Thyroid gland (tissue), 4 donors: Measurements from ENCODE around the gene LACC1. TPM values are rescaled to one million over a fixed set of nuclear protein-coding genes. Genes with fewer than 3 reads are reported as not detected.

Source experiments
- DNase-seq, 2 donors: peaks; one replicate each; pipeline ENCODE4 v3.0.0-alpha.2; 2019
- H3K27ac ChIP-seq, 3 donors: fragments of 200-600 bp; sonication (generic); 1 replicate in 2 of 3; 2 replicates in 1 of 3; pipeline ENCODE4 v1.5.1; 2016 to 2019; ENCODE audit warnings: mild to moderate bottlenecking in 1 of 3, moderate library complexity in 1 of 3
- H3K27me3 ChIP-seq: fragments of 200-600 bp; sonication (generic); one replicate; pipeline ENCODE4 v1.5.1; 2019
- H3K36me3 ChIP-seq, 2 donors: fragments of 200-600 bp; sonication (generic); one replicate each; pipeline ENCODE4 v1.5.1; 2016 to 2019
- H3K4me1 ChIP-seq, 2 donors: fragments of 200-600 bp; sonication (generic); one replicate each; pipeline ENCODE4 v1.5.1; 2017 to 2019
- H3K4me3 ChIP-seq, 3 donors: fragments of 200-600 bp; sonication (generic); replicated peaks in 1 of 3; 1 replicate in 2 of 3; 2 replicates in 1 of 3; pipeline ENCODE4 v1.5.1; 2016; ENCODE audit warnings: mild to moderate bottlenecking in 1 of 3
- H3K9me3 ChIP-seq: fragments of 200-600 bp; sonication (generic); one replicate; pipeline ENCODE4 v1.5.1; 2017
- CTCF ChIP-seq, 6 experiments: fragments of 200-600 bp in 3 of 6; fragments of 450-650 bp in 3 of 6; sonication (generic) in 3 of 6; IDR thresholded peaks; one replicate each; pipeline ENCODE4 v1.5.1; 2016 to 2019; ENCODE audit warnings: antibody characterized with exemption in 6 of 6, mild to moderate bottlenecking in 2 of 6, inconsistent platforms in 1 of 6, moderate library complexity in 1 of 6
- POLR2A ChIP-seq, 2 donors: fragments of 450-650 bp; IDR thresholded peaks; one replicate each; pipeline ENCODE4 v1.6.1; 2017; ENCODE audit warnings: antibody characterized with exemption in 2 of 2, mild to moderate bottlenecking in 2 of 2, moderate library complexity in 1 of 2
- WGBS, 2 donors: methylation state at CpG; one replicate each; pipeline ENCODE4 v1.1.5; 2017; 5-methylcytosine and 5-hydroxymethylcytosine counted together
- intact Hi-C: fragments of 100-400 bp; cut with DNase I; formaldehyde crosslinking; loops from one replicate; pipeline ENCODE4 v1.15.1; 2023
- total RNA-seq, 4 donors: library from RNA; depleted of rRNA; stranded (reverse); fragments of >200 nt; gene quantifications; one replicate each; pipeline ENCODE4 v1.2.3, GENCODE V29; 2016

Gene LACC1
- total RNA-seq, 4 donors from 2014 or later = 4.2 to 13.2 (median 4.6) TPM

GRCh38 chr13:43864921-43865320 is 14.8 kb upstream of the LACC1 start:
- H3K27me3 ChIP-seq = no peaks in the 10 kb centered on the region
- 97 to 98% methylated on average over 4 of the region's 4 CpGs for WGBS, 2 donors
- TF ChIP-seq POLR2A (IDR thresholded peaks at IDR 0.05) (no peak), CTCF (IDR thresholded peaks at IDR 0.05) (no peak)
- intact Hi-C loops = no loop called here
- H3K36me3 ChIP-seq = no peaks in the 10 kb centered on the region
- no peak overlapping the region for H3K27ac ChIP-seq
- no peak for DNase-seq
- no peak overlapping the region for H3K4me3 ChIP-seq
- H3K9me3 ChIP-seq = no peaks in the 10 kb centered on the region
- H3K4me1 ChIP-seq = no peaks in the 10 kb centered on the region

GRCh38 chr13:43865892-43866291 is 13.8 kb upstream of the LACC1 start:
- WGBS, 2 donors = 91 to 94% methylated on average over 4 of the region's 4 CpGs

GRCh38 chr13:43872181-43872580 is 7.5 kb upstream of the LACC1 start:
- H3K36me3 ChIP-seq = no peaks in the 10 kb centered on the region
- intact Hi-C loops = no loop called here
- H3K4me1 ChIP-seq = no peaks in the 10 kb centered on the region
- 69 to 81% methylated on average over 1 of the region's 1 CpG for WGBS, 2 donors
- no peak overlapping the region for H3K27ac ChIP-seq
- H3K27me3 ChIP-seq = no peaks in the 10 kb centered on the region
- H3K9me3 ChIP-seq = no peaks in the 10 kb centered on the region
- no peak overlapping the region for H3K4me3 ChIP-seq
- no peak for DNase-seq
- no peak for TF ChIP-seq CTCF (IDR thresholded peaks at IDR 0.05)
- no peak for TF ChIP-seq POLR2A (IDR thresholded peaks at IDR 0.05)

More at GRCh38 chr13:43865892-43866291, 13.8 kb upstream of the LACC1 start:
- DNase-seq = no peak
- intact Hi-C loops = no loop called here
- Histone ChIP-seq H3K27ac (no peak overlapping the region), H3K9me3 (no peaks in the 10 kb centered on the region), H3K4me1 (no peaks in the 10 kb centered on the region), H3K4me3 (no peak overlapping the region), H3K36me3 (no peaks in the 10 kb centered on the region), H3K27me3 (no peaks in the 10 kb centered on the region)
- no peak for TF ChIP-seq CTCF (IDR thresholded peaks at IDR 0.05)
- TF ChIP-seq POLR2A (IDR thresholded peaks at IDR 0.05) = no peak

GRCh38 chr13:43874504-43875092 is 5.1 kb upstream of the LACC1 start:
- Histone ChIP-seq H3K9me3 (no peaks in the 10 kb centered on the region), H3K27ac (no peak overlapping the region), H3K4me3 (no peak overlapping the region), H3K27me3 (no peaks in the 10 kb centered on the region), H3K4me1 (peaks cover 7 to 8% of the 10 kb centered on the region in 2 donors), H3K36me3 (no peaks in the 10 kb centered on the region)
- 19 to 21% methylated on average over 2 of the region's 2 CpGs for WGBS, 2 donors
- DNase-seq = no peak
- TF ChIP-seq POLR2A (IDR thresholded peaks at IDR 0.05) = no peak
- peak in 4 of 6 experiments; percentile 21 to 60 (median 53) for TF ChIP-seq CTCF (IDR thresholded peaks at IDR 0.05)
- intact Hi-C loops = no loop called here

GRCh38 chr13:43876366-43876765 is 3.3 kb upstream of the LACC1 start:
- Histone ChIP-seq H3K4me1 (peaks cover 8 to 12% of the 10 kb centered on the region in 2 donors), H3K36me3 (no peaks in the 10 kb centered on the region), H3K4me3 (no peak overlapping the region), H3K27me3 (no peaks in the 10 kb centered on the region), H3K9me3 (no peaks in the 10 kb centered on the region), H3K27ac (no peak overlapping the region)
- no peak for TF ChIP-seq CTCF (IDR thresholded peaks at IDR 0.05)
- no peak for TF ChIP-seq POLR2A (IDR thresholded peaks at IDR 0.05)
- no peak for DNase-seq
- WGBS, 2 donors = 98 to 99% methylated on average over 2 of the region's 2 CpGs
- intact Hi-C loops = no loop called here
